Mesenchymal stem cell (in vitro differentiated cells and primary cell): ENCODE data around the gene CCDC152. TPM values are rescaled to one million over a fixed set of nuclear protein-coding genes. Genes with fewer than 3 reads are reported as not detected.

Source experiments
- DNase-seq: peaks from one replicate; pipeline ENCODE4 v3.0.0-alpha.2; 2013
- H2AFZ ChIP-seq: one replicate; pipeline ENCODE4 v1.6.1; 2013; ENCODE audit warnings: low read depth, mild to moderate bottlenecking, control low read depth, inconsistent platforms, low read length, moderate library complexity
- H2AK5ac ChIP-seq: 2 replicates; pipeline ENCODE4 v1.6.1; 2013; ENCODE audit warnings: low read length, moderate library complexity, mild to moderate bottlenecking, inconsistent platforms; ENCODE audit not compliant: severe bottlenecking
- H2BK120ac ChIP-seq: one replicate; pipeline ENCODE4 v1.6.1; 2013; ENCODE audit warnings: low read depth, mild to moderate bottlenecking, inconsistent platforms, low read length, moderate library complexity
- H2BK12ac ChIP-seq, 2 experiments: one replicate each; pipeline ENCODE4 v1.6.1; 2013; ENCODE audit warnings: inconsistent platforms in 2 of 2, low read length in 2 of 2, mild to moderate bottlenecking in 2 of 2, moderate library complexity in 2 of 2, control low read depth in 1 of 2
- H2BK15ac ChIP-seq: one replicate; pipeline ENCODE4 v1.6.1; 2013; ENCODE audit warnings: mild to moderate bottlenecking, low read depth, inconsistent platforms; ENCODE audit not compliant: poor library complexity, severe bottlenecking
- H2BK5ac ChIP-seq: 2 replicates; pipeline ENCODE4 v1.6.1; 2013; ENCODE audit warnings: low read depth, mild to moderate bottlenecking, low read length, control low read depth, inconsistent platforms; ENCODE audit not compliant: poor library complexity, severe bottlenecking
- H3K14ac ChIP-seq, 2 experiments: one replicate each; pipeline ENCODE4 v1.6.1; 2013; ENCODE audit warnings: inconsistent platforms in 2 of 2, low read length in 2 of 2, control low read depth in 1 of 2, mild to moderate bottlenecking in 1 of 2, moderate library complexity in 1 of 2
- H3K18ac ChIP-seq, 2 experiments: one replicate each; pipeline ENCODE4 v1.6.1; 2013; ENCODE audit warnings: inconsistent platforms in 2 of 2, low read length in 2 of 2, control low read depth in 1 of 2, low read depth in 1 of 2, mild to moderate bottlenecking in 1 of 2
- H3K23ac ChIP-seq, 2 experiments: one replicate each; pipeline ENCODE4 v1.6.1; 2013; ENCODE audit warnings: inconsistent platforms in 2 of 2, low read length in 2 of 2, mild to moderate bottlenecking in 2 of 2, moderate library complexity in 2 of 2, control low read depth in 1 of 2
- H3K27ac ChIP-seq: 2 replicates; pipeline ENCODE4 v1.5.1; 2013; ENCODE audit warnings: mild to moderate bottlenecking, moderate library complexity, low read length, control low read depth, inconsistent platforms; ENCODE audit not compliant: poor library complexity, severe bottlenecking
- H3K27me3 ChIP-seq, 2 experiments: 2 replicates each; pipeline versions ENCODE4 v1.6.1 to v1.7.0; 2013; ENCODE audit warnings: low read length in 2 of 2, mild to moderate bottlenecking in 2 of 2, moderate library complexity in 2 of 2, control low read depth in 1 of 2, inconsistent platforms in 1 of 2; ENCODE audit not compliant: control insufficient read depth in 1 of 2, insufficient read depth in 1 of 2
- H3K36me3 ChIP-seq, 2 experiments: 2 replicates each; pipeline versions ENCODE4 v1.6.1 to v1.7.0; 2013; ENCODE audit warnings: low read length in 2 of 2, control low read depth in 1 of 2, inconsistent platforms in 1 of 2, low read depth in 1 of 2, mild to moderate bottlenecking in 1 of 2; ENCODE audit not compliant: insufficient read depth in 2 of 2, control insufficient read depth in 1 of 2
- H3K4ac ChIP-seq, 2 experiments: one replicate each; pipeline ENCODE4 v1.6.1; 2013; ENCODE audit warnings: inconsistent platforms in 2 of 2, low read length in 2 of 2, mild to moderate bottlenecking in 2 of 2, moderate library complexity in 2 of 2, control low read depth in 1 of 2, low read depth in 1 of 2
- H3K4me1 ChIP-seq: 2 replicates; pipeline ENCODE4 v1.6.1; 2013; ENCODE audit warnings: low read depth, low read length, control low read depth; ENCODE audit not compliant: control insufficient read depth, insufficient read depth
- H3K4me2 ChIP-seq: 2 replicates; pipeline ENCODE4 v1.6.1; 2013; ENCODE audit warnings: low read length, mild to moderate bottlenecking, inconsistent platforms; ENCODE audit not compliant: poor library complexity, severe bottlenecking
- H3K4me3 ChIP-seq, 2 experiments: 2 replicates each; pipeline versions ENCODE4 v1.5.1 to v1.7.0; 2013; ENCODE audit warnings: low read length in 2 of 2, mild to moderate bottlenecking in 2 of 2, control low read depth in 1 of 2, low read depth in 1 of 2; ENCODE audit not compliant: insufficient read depth in 1 of 2
- H3K79me1 ChIP-seq: replicated peaks from 2 replicates; pipeline ENCODE4 v1.6.1; 2013; ENCODE audit warnings: mild to moderate bottlenecking, control low read depth, low read length, inconsistent platforms; ENCODE audit not compliant: poor library complexity, severe bottlenecking
- H3K9ac ChIP-seq: 2 replicates; pipeline ENCODE4 v1.7.0; 2013; ENCODE audit warnings: mild to moderate bottlenecking, low read length, moderate library complexity
- H3K9me3 ChIP-seq: 2 replicates; pipeline ENCODE4 v1.7.0; 2013; ENCODE audit warnings: mild to moderate bottlenecking, low read length; ENCODE audit not compliant: control insufficient read depth
- H4K8ac ChIP-seq: one replicate; pipeline ENCODE4 v1.6.1; 2013; ENCODE audit warnings: inconsistent platforms, mild to moderate bottlenecking, low read length, moderate library complexity
- H4K91ac ChIP-seq: one replicate; pipeline ENCODE4 v1.6.1; 2013; ENCODE audit warnings: mild to moderate bottlenecking, low read length, inconsistent platforms
- WGBS: methylation state at CpG from one replicate; pipeline ENCODE4 v1.1.7; 2013; ENCODE audit warnings: mixed read lengths; 5-methylcytosine and 5-hydroxymethylcytosine counted together
- polyA plus RNA-seq, 2 experiments: library from polyadenylated mRNA; stranded (reverse); fragments of 200-250 nt; gene quantifications; one replicate each; pipeline ENCODE4 v1.2.3, GENCODE V29; 2013

Gene CCDC152, protein sequence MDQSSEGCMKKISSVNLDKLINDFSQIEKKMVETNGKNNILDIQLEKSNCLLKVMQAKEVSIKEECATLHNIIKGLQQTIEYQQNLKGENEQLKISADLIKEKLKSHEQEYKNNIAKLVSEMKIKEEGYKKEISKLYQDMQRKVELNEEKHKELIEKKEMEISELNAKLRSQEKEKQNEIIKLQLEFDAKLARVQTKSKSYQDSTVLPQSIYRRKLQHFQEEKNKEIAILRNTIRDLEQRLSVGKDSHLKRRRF
- polyA plus RNA-seq (2013, experiment 1 of 2), result 0.07 TPM
- polyA plus RNA-seq (2013, experiment 2 of 2), result 0.04 TPM

DNA sequence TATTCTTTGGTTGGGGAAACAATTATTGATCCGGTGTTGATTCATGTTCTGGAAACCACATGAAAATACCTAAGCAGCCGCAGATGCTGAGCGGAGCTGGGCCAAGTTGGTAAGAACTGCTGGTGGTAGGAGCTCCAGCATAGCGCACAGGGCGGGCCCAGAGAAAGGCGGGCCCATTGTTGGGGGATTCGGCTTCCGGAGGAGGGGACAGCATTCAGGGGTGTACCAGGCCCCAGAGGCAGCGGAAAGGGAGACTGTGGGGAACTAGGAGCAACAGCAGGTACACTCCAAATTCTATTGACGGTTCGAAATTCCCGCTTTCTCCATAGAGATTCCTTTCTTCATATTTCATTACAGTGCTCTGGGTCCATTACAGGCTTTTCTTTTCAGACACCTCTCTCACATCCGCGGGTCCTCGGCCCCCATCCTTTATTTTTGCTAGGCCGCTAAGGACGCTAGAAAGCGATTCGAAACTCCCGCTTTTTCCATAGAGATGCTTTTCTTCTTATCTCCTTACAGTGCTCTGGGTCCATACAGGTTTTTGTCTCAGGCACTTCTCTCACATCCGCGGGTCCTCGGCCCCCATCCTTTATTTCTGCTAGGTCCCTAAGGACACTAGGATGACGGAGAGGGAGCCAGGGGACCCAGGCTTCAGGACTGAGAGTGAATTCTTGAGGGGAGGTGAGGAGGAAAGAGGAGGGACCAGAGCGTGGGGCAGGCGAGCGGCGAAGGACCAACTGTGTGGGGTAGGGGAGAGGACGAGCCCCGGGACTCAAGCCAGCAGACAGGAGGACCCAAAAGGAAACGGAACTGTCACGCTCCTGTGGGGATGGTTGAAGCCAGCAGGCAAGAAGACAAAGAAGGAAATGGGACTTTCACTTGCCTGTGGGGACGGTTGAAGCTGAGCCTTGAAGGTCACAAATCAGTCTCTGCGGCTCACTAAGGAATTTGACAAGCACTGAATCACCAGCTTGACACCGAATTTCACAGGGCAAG, at the start of gene CCDC152:
CCDC152 (plus strand) TSS at position 213 of the 996 bp plus-strand sequence. CDS start 2,304 bp downstream, outside the sequence.
- Histone ChIP-seq H3K4me3 (peak within 1 kb of the TSS in 1 of 2 experiments; percentile 78), H3K27me3 (no peaks in the 10 kb centered on the region), H4K8ac (no peak within 1 kb of the TSS), H3K4ac (no peak within 1 kb of the TSS), H3K18ac (peak within 1 kb of the TSS in 1 of 2 experiments; percentile 48), H3K36me3 (no peaks in the 10 kb centered on the region), H2BK12ac (peak within 1 kb of the TSS in 1 of 2 experiments; percentile 77), H3K27ac (no peak within 1 kb of the TSS), H2BK120ac (no peak within 1 kb of the TSS), H3K9ac (peak within 1 kb of the TSS; percentile 69), H3K4me2 (no peak within 1 kb of the TSS), H2BK5ac (no peak within 1 kb of the TSS), H3K23ac (no peak within 1 kb of the TSS), H4K91ac (no peak within 1 kb of the TSS), H2BK15ac (no peak within 1 kb of the TSS), H3K9me3 (no peaks in the 10 kb centered on the region), H2AK5ac (no peak within 1 kb of the TSS), H3K79me1 (no peaks in the 10 kb centered on the region), H3K14ac (peak within 1 kb of the TSS in 1 of 2 experiments; percentile 48), H2AFZ (no peak within 1 kb of the TSS), H3K4me1 (no peaks in the 10 kb centered on the region)
- DNase-seq, result peak; percentile 7
- 71% methylated on average over 35 of the region's 35 CpGs for WGBS

DNA sequence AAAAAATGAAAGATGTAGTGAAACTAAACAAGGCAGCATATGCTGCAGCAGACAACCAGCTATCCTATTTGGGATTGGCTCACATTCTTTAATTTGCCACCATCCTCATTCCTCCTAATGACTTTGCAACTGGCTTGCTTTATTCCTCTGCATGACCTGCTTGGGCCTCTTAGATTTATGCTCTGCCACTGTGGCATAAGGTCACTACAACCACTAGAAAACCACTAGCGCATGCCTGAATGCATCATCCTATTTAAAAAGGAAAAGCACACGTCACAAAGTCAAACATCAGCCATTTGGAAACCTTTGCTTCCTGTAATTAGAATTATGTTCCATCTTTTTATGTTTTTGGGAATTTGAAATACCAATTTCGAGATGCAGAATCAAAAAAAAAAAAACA, 40.8 kb upstream of the CCDC152 start:
- Histone ChIP-seq H3K9me3 (no peaks in the 10 kb centered on the region), H4K8ac (no peak overlapping the region), H3K4me2 (no peak overlapping the region), H3K4ac (no peak overlapping the region), H2BK120ac (no peak overlapping the region), H3K27me3 (no peaks in the 10 kb centered on the region), H3K18ac (no peak overlapping the region), H2BK15ac (no peak overlapping the region), H2AK5ac (no peak overlapping the region), H2BK12ac (no peak overlapping the region), H3K23ac (no peak overlapping the region), H3K36me3 (peaks cover 0 to 7% of the 10 kb centered on the region in 2 experiments), H3K14ac (no peak overlapping the region), H3K4me3 (no peak overlapping the region), H4K91ac (no peak overlapping the region), H3K9ac (no peak overlapping the region), H2AFZ (no peak overlapping the region), H3K79me1 (no peaks in the 10 kb centered on the region), H2BK5ac (no peak overlapping the region), H3K27ac (no peak overlapping the region), H3K4me1 (peaks cover 2% of the 10 kb centered on the region)
- DNase-seq, result peak; percentile 78
- WGBS, result 74% methylated on average over 2 of the region's 3 CpGs

DNA sequence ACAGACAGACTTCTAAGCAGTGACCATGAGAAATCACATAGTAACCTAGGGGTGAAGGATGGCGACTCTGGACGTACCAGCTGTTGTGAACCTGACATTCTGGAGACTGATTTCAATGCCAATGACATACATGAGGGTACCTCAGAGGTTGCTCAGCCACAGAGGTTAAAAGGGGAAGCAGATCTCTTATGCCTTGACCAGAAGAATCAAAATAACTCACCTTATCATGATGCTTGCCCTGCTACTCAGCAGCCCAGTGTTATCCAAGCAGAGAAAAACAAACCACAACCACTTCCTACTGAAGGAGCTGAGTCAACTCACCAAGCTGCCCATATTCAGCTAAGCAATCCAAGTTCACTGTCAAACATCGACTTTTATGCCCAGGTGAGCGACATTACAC, 38.0 kb upstream of the CCDC152 start:
- DNase-seq, result no peak
- peaks cover 0 to 7% of the 10 kb centered on the region in 2 experiments for H3K36me3 ChIP-seq
- 88% methylated on average over 4 of the region's 4 CpGs for WGBS

DNA sequence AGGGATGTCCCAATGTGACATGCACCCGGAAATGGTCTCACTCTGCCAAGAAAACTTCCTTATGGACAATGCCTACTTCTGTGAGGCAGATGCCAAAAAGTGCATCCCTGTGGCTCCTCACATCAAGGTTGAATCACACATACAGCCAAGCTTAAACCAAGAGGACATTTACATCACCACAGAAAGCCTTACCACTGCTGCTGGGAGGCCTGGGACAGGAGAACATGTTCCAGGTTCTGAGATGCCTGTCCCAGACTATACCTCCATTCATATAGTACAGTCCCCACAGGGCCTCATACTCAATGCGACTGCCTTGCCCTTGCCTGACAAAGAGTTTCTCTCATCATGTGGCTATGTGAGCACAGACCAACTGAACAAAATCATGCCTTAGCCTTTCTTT, 37.6 kb upstream of the CCDC152 start:
- no peak overlapping the region for H2AFZ ChIP-seq
- no peak overlapping the region for H2BK15ac ChIP-seq
- no peaks in the 10 kb centered on the region for H3K9me3 ChIP-seq
- H3K14ac ChIP-seq, result no peak overlapping the region
- H3K23ac ChIP-seq, result no peak overlapping the region
- no peak overlapping the region for H4K8ac ChIP-seq
- H2BK12ac ChIP-seq, result peak overlapping the region in 1 of 2 experiments; percentile 54
- no peak overlapping the region for H4K91ac ChIP-seq
- no peak overlapping the region for H3K4me3 ChIP-seq
- H3K9ac ChIP-seq, result no peak overlapping the region
- no peak overlapping the region for H2BK120ac ChIP-seq
- peaks cover 0 to 4% of the 10 kb centered on the region in 2 experiments for H3K27me3 ChIP-seq
- peaks cover 0 to 7% of the 10 kb centered on the region in 2 experiments for H3K36me3 ChIP-seq
- no peak overlapping the region for H2BK5ac ChIP-seq
- no peak overlapping the region for H2AK5ac ChIP-seq
- no peak overlapping the region for H3K4ac ChIP-seq
- H3K18ac ChIP-seq, result peak overlapping the region in 1 of 2 experiments; percentile 21
- WGBS, result 95% methylated on average over 2 of the region's 2 CpGs
- H3K4me1 ChIP-seq, result peaks cover 2% of the 10 kb centered on the region
- H3K79me1 ChIP-seq, result no peaks in the 10 kb centered on the region
- DNase-seq, result no peak
- no peak overlapping the region for H3K27ac ChIP-seq
- no peak overlapping the region for H3K4me2 ChIP-seq

More for the DNA sequence above, 38.0 kb upstream of the CCDC152 start:
- Histone ChIP-seq H4K8ac (no peak overlapping the region), H2BK15ac (no peak overlapping the region), H2BK5ac (no peak overlapping the region), H3K79me1 (no peaks in the 10 kb centered on the region), H3K23ac (no peak overlapping the region), H3K9ac (no peak overlapping the region), H2AFZ (no peak overlapping the region), H4K91ac (no peak overlapping the region), H3K4me3 (no peak overlapping the region), H3K4me2 (no peak overlapping the region), H2BK12ac (no peak overlapping the region), H3K4me1 (peaks cover 2% of the 10 kb centered on the region), H3K4ac (no peak overlapping the region), H3K27ac (no peak overlapping the region), H3K18ac (no peak overlapping the region), H2BK120ac (no peak overlapping the region), H3K14ac (no peak overlapping the region), H3K9me3 (no peaks in the 10 kb centered on the region), H3K27me3 (peaks cover 0 to 4% of the 10 kb centered on the region in 2 experiments), H2AK5ac (no peak overlapping the region)
